H1 (cell line): ENCODE results near the gene LAT. TPM values are rescaled to one million over a fixed set of nuclear protein-coding genes. Genes with fewer than 3 reads are reported as not detected.

Source experiments
- BCL11A ChIP-seq, 2 experiments: IDR thresholded peaks; one replicate each; pipeline ENCODE4 v1.6.1; 2011; ENCODE audit warnings: low read depth in 2 of 2, low read length in 2 of 2, mild to moderate bottlenecking in 2 of 2
- FOSL1 ChIP-seq: IDR thresholded peaks from 2 replicates; pipeline ENCODE4 v1.6.1; 2011; ENCODE audit warnings: mild to moderate bottlenecking, low read depth, low read length, moderate library complexity; ENCODE audit not compliant: insufficient read depth
- HDAC6 ChIP-seq: IDR thresholded peaks from one replicate; pipeline ENCODE4 v1.7.1; 2012; ENCODE audit warnings: low read depth, mild to moderate bottlenecking, inconsistent platforms, low read length, moderate library complexity
- NANOG ChIP-seq: IDR thresholded peaks from 2 replicates; pipeline ENCODE4 v1.6.1; 2011; ENCODE audit warnings: low read length, low read depth, mild to moderate bottlenecking, inconsistent platforms; ENCODE audit not compliant: insufficient read depth, poor library complexity, severe bottlenecking
- RAD21 ChIP-seq, 2 experiments: IDR thresholded peaks in 1 of 2; conservative IDR thresholded peaks in 1 of 2; 2 replicates each; pipeline ENCODE4 v1.6.1; 2011; ENCODE audit warnings: low read depth in 2 of 2, low read length in 2 of 2, improper control_type of control experiment in 1 of 2, inconsistent platforms in 1 of 2, mild to moderate bottlenecking in 1 of 2, moderate library complexity in 1 of 2
- SIRT6 ChIP-seq: IDR thresholded peaks from one replicate; pipeline ENCODE4 v1.7.1; 2012; ENCODE audit warnings: low read length, inconsistent platforms
- SP2 ChIP-seq: IDR thresholded peaks from 2 replicates; pipeline ENCODE4 v1.6.1; 2012; ENCODE audit warnings: mild to moderate bottlenecking, low read length, inconsistent platforms
- TBP ChIP-seq: IDR thresholded peaks from 2 replicates; pipeline ENCODE4 v1.6.1; 2011; ENCODE audit warnings: low read depth, low read length, improper control_type of control experiment
- TEAD4 ChIP-seq: IDR thresholded peaks from 2 replicates; pipeline ENCODE4 v1.6.1; 2012; ENCODE audit warnings: low read depth, low read length, inconsistent platforms, mixed read lengths
- polyA plus RNA-seq, 7 experiments: library from polyadenylated mRNA; depleted of rRNA in 3 of 7; stranded (reverse) in 5 of 7; unstranded in 2 of 7; fragments of >200 nt in 5 of 7; fragments of 200-250 nt in 2 of 7; gene quantifications; 1 replicate in 5 of 7; 2 replicates in 1 of 7; 4 replicates in 1 of 7; pipeline versions ENCODE4 v1.2.1 to v1.2.3, GENCODE V29; 2011 to 2013; ENCODE audit warnings: missing spikeins in 2 of 7, mixed read lengths in 2 of 7
- total RNA-seq: library from RNA; stranded (reverse); fragmentation: NEBNext Ultra II Directional; extraction: Animal tissue kit (Norgen Biotek cat#: 25700); gene quantifications from 2 replicates; pipeline ENCODE4 v1.2.1, GENCODE V29; 2021
- TF ChIP-seq, protein P1 (sequence below): fragments of 300-600 bp; sonication (generic); IDR thresholded peaks from 2 replicates; pipeline ENCODE4 v1.7.1; 2012; ENCODE audit warnings: low read length, moderate library complexity, mild to moderate bottlenecking, inconsistent platforms; ENCODE audit not compliant: insufficient replicate concordance

Gene LAT
- total and polyA plus RNA-seq, 2 of the 8 experiments (the other 6 are each of a cell fraction or from before 2014, with no cell fraction given) = 2.7 to 3.4 TPM

DNA sequence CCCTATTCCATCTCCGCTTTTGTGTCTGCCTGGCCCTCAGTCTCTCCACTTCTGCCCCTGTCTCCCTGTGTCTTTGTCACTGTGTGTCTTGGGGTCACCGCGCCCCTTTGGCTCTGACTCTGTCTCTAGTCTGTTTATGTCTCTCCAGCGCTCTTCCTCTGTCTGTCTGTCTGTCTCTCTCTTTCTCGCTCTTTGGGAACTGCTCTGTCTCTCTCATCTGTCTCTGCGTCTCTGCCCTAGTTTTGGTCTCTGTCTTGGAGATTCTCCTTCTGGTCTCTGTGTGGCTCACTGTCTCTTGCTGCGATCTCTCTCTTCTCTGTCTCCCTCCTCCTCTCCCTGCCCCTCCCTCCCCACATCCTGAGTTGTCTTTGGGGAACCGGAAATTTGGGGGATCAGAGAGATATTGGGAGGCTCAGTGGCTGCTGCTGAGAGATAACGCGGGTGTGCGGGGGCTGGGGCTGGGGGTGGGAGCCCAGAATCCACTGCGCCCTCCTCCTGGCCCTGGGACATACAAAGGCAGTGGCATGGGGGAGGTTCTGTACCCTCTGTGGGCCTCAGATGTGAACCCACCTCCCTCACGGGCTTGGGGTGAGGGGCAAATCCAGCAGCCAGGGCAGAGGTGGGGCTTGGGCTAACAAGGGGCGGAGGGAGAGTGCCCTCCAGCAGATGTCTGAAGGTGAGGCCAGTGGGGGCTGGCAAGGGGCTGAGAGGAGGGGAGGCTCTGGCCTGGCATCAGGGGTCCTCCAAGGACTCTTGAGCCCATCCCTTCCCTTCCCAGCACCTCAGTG, 24.4 kb downstream of the LAT start (continued):
- TF ChIP-seq, protein P1, sequence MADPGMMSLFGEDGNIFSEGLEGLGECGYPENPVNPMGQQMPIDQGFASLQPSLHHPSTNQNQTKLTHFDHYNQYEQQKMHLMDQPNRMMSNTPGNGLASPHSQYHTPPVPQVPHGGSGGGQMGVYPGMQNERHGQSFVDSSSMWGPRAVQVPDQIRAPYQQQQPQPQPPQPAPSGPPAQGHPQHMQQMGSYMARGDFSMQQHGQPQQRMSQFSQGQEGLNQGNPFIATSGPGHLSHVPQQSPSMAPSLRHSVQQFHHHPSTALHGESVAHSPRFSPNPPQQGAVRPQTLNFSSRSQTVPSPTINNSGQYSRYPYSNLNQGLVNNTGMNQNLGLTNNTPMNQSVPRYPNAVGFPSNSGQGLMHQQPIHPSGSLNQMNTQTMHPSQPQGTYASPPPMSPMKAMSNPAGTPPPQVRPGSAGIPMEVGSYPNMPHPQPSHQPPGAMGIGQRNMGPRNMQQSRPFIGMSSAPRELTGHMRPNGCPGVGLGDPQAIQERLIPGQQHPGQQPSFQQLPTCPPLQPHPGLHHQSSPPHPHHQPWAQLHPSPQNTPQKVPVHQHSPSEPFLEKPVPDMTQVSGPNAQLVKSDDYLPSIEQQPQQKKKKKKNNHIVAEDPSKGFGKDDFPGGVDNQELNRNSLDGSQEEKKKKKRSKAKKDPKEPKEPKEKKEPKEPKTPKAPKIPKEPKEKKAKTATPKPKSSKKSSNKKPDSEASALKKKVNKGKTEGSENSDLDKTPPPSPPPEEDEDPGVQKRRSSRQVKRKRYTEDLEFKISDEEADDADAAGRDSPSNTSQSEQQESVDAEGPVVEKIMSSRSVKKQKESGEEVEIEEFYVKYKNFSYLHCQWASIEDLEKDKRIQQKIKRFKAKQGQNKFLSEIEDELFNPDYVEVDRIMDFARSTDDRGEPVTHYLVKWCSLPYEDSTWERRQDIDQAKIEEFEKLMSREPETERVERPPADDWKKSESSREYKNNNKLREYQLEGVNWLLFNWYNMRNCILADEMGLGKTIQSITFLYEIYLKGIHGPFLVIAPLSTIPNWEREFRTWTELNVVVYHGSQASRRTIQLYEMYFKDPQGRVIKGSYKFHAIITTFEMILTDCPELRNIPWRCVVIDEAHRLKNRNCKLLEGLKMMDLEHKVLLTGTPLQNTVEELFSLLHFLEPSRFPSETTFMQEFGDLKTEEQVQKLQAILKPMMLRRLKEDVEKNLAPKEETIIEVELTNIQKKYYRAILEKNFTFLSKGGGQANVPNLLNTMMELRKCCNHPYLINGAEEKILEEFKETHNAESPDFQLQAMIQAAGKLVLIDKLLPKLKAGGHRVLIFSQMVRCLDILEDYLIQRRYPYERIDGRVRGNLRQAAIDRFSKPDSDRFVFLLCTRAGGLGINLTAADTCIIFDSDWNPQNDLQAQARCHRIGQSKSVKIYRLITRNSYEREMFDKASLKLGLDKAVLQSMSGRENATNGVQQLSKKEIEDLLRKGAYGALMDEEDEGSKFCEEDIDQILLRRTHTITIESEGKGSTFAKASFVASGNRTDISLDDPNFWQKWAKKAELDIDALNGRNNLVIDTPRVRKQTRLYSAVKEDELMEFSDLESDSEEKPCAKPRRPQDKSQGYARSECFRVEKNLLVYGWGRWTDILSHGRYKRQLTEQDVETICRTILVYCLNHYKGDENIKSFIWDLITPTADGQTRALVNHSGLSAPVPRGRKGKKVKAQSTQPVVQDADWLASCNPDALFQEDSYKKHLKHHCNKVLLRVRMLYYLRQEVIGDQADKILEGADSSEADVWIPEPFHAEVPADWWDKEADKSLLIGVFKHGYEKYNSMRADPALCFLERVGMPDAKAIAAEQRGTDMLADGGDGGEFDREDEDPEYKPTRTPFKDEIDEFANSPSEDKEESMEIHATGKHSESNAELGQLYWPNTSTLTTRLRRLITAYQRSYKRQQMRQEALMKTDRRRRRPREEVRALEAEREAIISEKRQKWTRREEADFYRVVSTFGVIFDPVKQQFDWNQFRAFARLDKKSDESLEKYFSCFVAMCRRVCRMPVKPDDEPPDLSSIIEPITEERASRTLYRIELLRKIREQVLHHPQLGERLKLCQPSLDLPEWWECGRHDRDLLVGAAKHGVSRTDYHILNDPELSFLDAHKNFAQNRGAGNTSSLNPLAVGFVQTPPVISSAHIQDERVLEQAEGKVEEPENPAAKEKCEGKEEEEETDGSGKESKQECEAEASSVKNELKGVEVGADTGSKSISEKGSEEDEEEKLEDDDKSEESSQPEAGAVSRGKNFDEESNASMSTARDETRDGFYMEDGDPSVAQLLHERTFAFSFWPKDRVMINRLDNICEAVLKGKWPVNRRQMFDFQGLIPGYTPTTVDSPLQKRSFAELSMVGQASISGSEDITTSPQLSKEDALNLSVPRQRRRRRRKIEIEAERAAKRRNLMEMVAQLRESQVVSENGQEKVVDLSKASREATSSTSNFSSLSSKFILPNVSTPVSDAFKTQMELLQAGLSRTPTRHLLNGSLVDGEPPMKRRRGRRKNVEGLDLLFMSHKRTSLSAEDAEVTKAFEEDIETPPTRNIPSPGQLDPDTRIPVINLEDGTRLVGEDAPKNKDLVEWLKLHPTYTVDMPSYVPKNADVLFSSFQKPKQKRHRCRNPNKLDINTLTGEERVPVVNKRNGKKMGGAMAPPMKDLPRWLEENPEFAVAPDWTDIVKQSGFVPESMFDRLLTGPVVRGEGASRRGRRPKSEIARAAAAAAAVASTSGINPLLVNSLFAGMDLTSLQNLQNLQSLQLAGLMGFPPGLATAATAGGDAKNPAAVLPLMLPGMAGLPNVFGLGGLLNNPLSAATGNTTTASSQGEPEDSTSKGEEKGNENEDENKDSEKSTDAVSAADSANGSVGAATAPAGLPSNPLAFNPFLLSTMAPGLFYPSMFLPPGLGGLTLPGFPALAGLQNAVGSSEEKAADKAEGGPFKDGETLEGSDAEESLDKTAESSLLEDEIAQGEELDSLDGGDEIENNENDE = no peak
- no peak for TF ChIP-seq HDAC6
- no peak for TF ChIP-seq FOSL1
- no peak for TF ChIP-seq BCL11A (IDR thresholded peaks at IDR 0.05; ENCODE audit: low read depth in 2 of 2, low read length in 2 of 2)
- TF ChIP-seq SP2 = no peak
- no peak for TF ChIP-seq TBP
- no peak for TF ChIP-seq SIRT6
- no peak for TF ChIP-seq TEAD4
- no peak for TF ChIP-seq NANOG
- TF ChIP-seq RAD21 (IDR thresholded peaks at IDR 0.05 in 1 of 2, conservative IDR thresholded peaks at IDR 0.05 in 1 of 2; ENCODE audit: low read depth in 2 of 2, low read length in 2 of 2) = no peak
